Body of pancreas (tissue), 4 donors: ENCODE measurements around the gene DNAJA4. TPM values are rescaled to one million over a fixed set of nuclear protein-coding genes. Genes with fewer than 3 reads are reported as not detected.

Experiments
- ATAC-seq: fragments of 150-250 bp; one replicate; pipeline ENCODE4 v1.9.1; 2016
- DNase-seq, 4 donors: peaks; one replicate each; pipeline ENCODE4 v3.0.0-alpha.2; 2019
- H3K27ac ChIP-seq, 4 donors: fragments of 200-600 bp; sonication (generic); 1 replicate in 3 of 4; 2 replicates in 1 of 4; pipeline versions ENCODE4 v1.5.1 to v1.6.1; 2016 to 2019; ENCODE audit warnings: mild to moderate bottlenecking in 1 of 4, mixed read lengths in 1 of 4, moderate library complexity in 1 of 4
- H3K27me3 ChIP-seq, 2 donors: fragments of 200-600 bp; sonication (generic); one replicate each; pipeline ENCODE4 v1.6.0; 2016; ENCODE audit warnings: mild to moderate bottlenecking in 1 of 2
- H3K36me3 ChIP-seq, 2 donors: fragments of 200-600 bp; sonication (generic); replicated peaks in 1 of 2; 2 replicates each; pipeline ENCODE4 v1.5.1; 2016; ENCODE audit warnings: low read depth in 2 of 2; ENCODE audit not compliant: insufficient read depth in 1 of 2
- H3K4me1 ChIP-seq: fragments of 200-600 bp; sonication (generic); one replicate; pipeline ENCODE4 v1.6.0; 2016
- H3K4me3 ChIP-seq, 2 donors: fragments of 200-600 bp; sonication (generic); 1 replicate in 1 of 2; 2 replicates in 1 of 2; pipeline ENCODE4 v1.5.1; 2016 to 2019
- H3K9me3 ChIP-seq, 3 donors: fragments of 200-600 bp; sonication (generic); 1 replicate in 2 of 3; 2 replicates in 1 of 3; pipeline ENCODE4 v1.5.1; 2016
- CTCF ChIP-seq, 7 experiments: fragments of 450-650 bp in 4 of 7; fragments of 200-600 bp in 3 of 7; sonication (generic) in 3 of 7; IDR thresholded peaks; one replicate each; pipeline ENCODE4 v1.5.1; 2016 to 2019; ENCODE audit warnings: antibody characterized with exemption in 7 of 7
- POLR2A ChIP-seq, 3 donors: fragments of 450-650 bp; IDR thresholded peaks; one replicate each; pipeline ENCODE4 v1.6.1; 2016; ENCODE audit warnings: antibody characterized with exemption in 3 of 3, mild to moderate bottlenecking in 2 of 3
- WGBS, 2 donors: methylation state at CpG; one replicate each; pipeline ENCODE4 v1.1.5; 2017; 5-methylcytosine and 5-hydroxymethylcytosine counted together
- intact Hi-C: fragments of 100-400 bp; cut with DNase I; formaldehyde crosslinking; loops from one replicate; pipeline ENCODE4 v1.15.1; 2023
- total RNA-seq, 2 donors: library from RNA; depleted of rRNA; stranded (reverse); fragments of >200 nt; gene quantifications; one replicate each; pipeline ENCODE4 v1.1.0, GENCODE V29; 2016

Gene DNAJA4
- total RNA-seq, 2 donors from 2014 or later: 5.9 to 8.0 TPM

- H3K27ac ChIP-seq: no peak overlapping the region
- WGBS, 2 donors: 68 to 70% methylated on average over 4 of the region's 4 CpGs
- peaks cover 7% of the 10 kb centered on the region for H3K4me1 ChIP-seq
- TF ChIP-seq POLR2A (IDR thresholded peaks at IDR 0.05): no peak
- no peak for TF ChIP-seq CTCF (IDR thresholded peaks at IDR 0.05)
- ATAC-seq (no peak), DNase-seq (no peak)
- no peaks in the 10 kb centered on the region for H3K36me3 ChIP-seq
- H3K4me3 ChIP-seq: no peak overlapping the region
- intact Hi-C loops: no loop called here
- H3K9me3 ChIP-seq: no peaks in the 10 kb centered on the region
- no peaks in the 10 kb centered on the region for H3K27me3 ChIP-seq
Measured at GRCh38 chr15:78223396-78224022, 40.9 kb upstream of the DNAJA4 start.

- Histone ChIP-seq H3K4me1 (peaks cover 7% of the 10 kb centered on the region), H3K27me3 (no peaks in the 10 kb centered on the region), H3K4me3 (no peak overlapping the region), H3K9me3 (no peaks in the 10 kb centered on the region), H3K27ac (no peak overlapping the region), H3K36me3 (no peaks in the 10 kb centered on the region)
- intact Hi-C loops: no loop called here
- no peak for TF ChIP-seq POLR2A (IDR thresholded peaks at IDR 0.05)
- TF ChIP-seq CTCF (IDR thresholded peaks at IDR 0.05): no peak
- DNase-seq (no peak), ATAC-seq (no peak)
- WGBS, 2 donors: 66 to 74% methylated on average over 2 of the region's 2 CpGs
Measured at GRCh38 chr15:78224023-78224411, 40.3 kb upstream of the DNAJA4 start.

- intact Hi-C loops: no loop called here
- Histone ChIP-seq H3K27ac (no peak overlapping the region), H3K4me3 (no peak overlapping the region), H3K36me3 (no peaks in the 10 kb centered on the region), H3K9me3 (no peaks in the 10 kb centered on the region), H3K4me1 (no peaks in the 10 kb centered on the region), H3K27me3 (no peaks in the 10 kb centered on the region)
- DNase-seq (no peak), ATAC-seq (no peak)
- TF ChIP-seq POLR2A (IDR thresholded peaks at IDR 0.05) (no peak), CTCF (IDR thresholded peaks at IDR 0.05) (no peak)
- WGBS, 2 donors: 93 to 95% methylated on average over 3 of the region's 3 CpGs
Measured at GRCh38 chr15:78225783-78226541, 38.4 kb upstream of the DNAJA4 start.

GRCh38 chr15:78228356-78228996, 35.9 kb upstream of the DNAJA4 start:
- no peak overlapping the region for H3K27ac ChIP-seq
- H3K36me3 ChIP-seq: no peaks in the 10 kb centered on the region
- H3K4me1 ChIP-seq: no peaks in the 10 kb centered on the region
- intact Hi-C loops: no loop called here
- ATAC-seq: no peak
- no peaks in the 10 kb centered on the region for H3K27me3 ChIP-seq
- H3K4me3 ChIP-seq: no peak overlapping the region
- 84 to 90% methylated on average over 6 to 8 of the region's 8 CpGs for WGBS, 2 donors
- H3K9me3 ChIP-seq: no peaks in the 10 kb centered on the region
- TF ChIP-seq POLR2A (IDR thresholded peaks at IDR 0.05): no peak
- no peak for TF ChIP-seq CTCF (IDR thresholded peaks at IDR 0.05)
- no peak for DNase-seq
